ENCODE measurements around the gene INCENP.

Gene INCENP

GRCh38 chr11:62108971-62109404 is 14.8 kb upstream of the INCENP start:
- FAIRE-seq (no peak), DNase-seq (ENCODE audit: insufficient read length, low spot score) (no peak)
- no peak for TF ChIP-seq POLR2A (IDR thresholded peaks at IDR 0.05; ENCODE audit: low read depth, low read length)

GRCh38 chr11:62115085-62115694 is 8.6 kb upstream of the INCENP start:
- FAIRE-seq (no peak), DNase-seq (ENCODE audit: insufficient read length, low spot score) (no peak)
- TF ChIP-seq POLR2A (IDR thresholded peaks at IDR 0.05; ENCODE audit: low read depth, low read length), result no peak

- no peak for TF ChIP-seq POLR2A (IDR thresholded peaks at IDR 0.05; ENCODE audit: low read depth, low read length)
- no peak for DNase-seq (ENCODE audit: insufficient read length, low spot score)
- FAIRE-seq, result no peak
Observed at GRCh38 chr11:62116451-62116850, 7.4 kb upstream of the INCENP start.

GRCh38 chr11:62119569-62119968 is 4.2 kb upstream of the INCENP start:
- DNase-seq (ENCODE audit: insufficient read length, low spot score) (no peak), FAIRE-seq (no peak)
- no peak for TF ChIP-seq POLR2A (IDR thresholded peaks at IDR 0.05; ENCODE audit: low read depth, low read length)

- DNase-seq (ENCODE audit: insufficient read length, low spot score), result no peak
- no peak for FAIRE-seq
Observed at GRCh38 chr11:62120001-62120400, 3.8 kb upstream of the INCENP start.

GRCh38 chr11:62120431-62120830 is 3.4 kb upstream of the INCENP start:
- TF ChIP-seq POLR2A (IDR thresholded peaks at IDR 0.05; ENCODE audit: low read depth, low read length), result no peak
- DNase-seq (ENCODE audit: insufficient read length, low spot score) (no peak), FAIRE-seq (no peak)

More at GRCh38 chr11:62120001-62120400, 3.8 kb upstream of the INCENP start:
- no peak for TF ChIP-seq POLR2A (IDR thresholded peaks at IDR 0.05; ENCODE audit: low read depth, low read length)

GRCh38 chr11:62122076-62122475 is 1.7 kb upstream of the INCENP start:
- DNase-seq (ENCODE audit: insufficient read length, low spot score) (no peak), FAIRE-seq (no peak)
- no peak for TF ChIP-seq POLR2A (IDR thresholded peaks at IDR 0.05; ENCODE audit: low read depth, low read length)

GRCh38 chr11:62124186-62125113 is 639 bp downstream of the INCENP start:
- 0 out of 2 replicates have a peak, but pooled peaks have one; percentile 14 for TF ChIP-seq POLR2A (IDR thresholded peaks at IDR 0.05; ENCODE audit: low read depth, low read length)
- FAIRE-seq (no peak), DNase-seq (ENCODE audit: insufficient read length, low spot score) (peak; percentile 30)

- TF ChIP-seq POLR2A (IDR thresholded peaks at IDR 0.05; ENCODE audit: low read depth, low read length), result no peak
- FAIRE-seq, result no peak
- DNase-seq (ENCODE audit: insufficient read length, low spot score), result no peak
Observed at GRCh38 chr11:62125316-62125715, 1.5 kb downstream of the INCENP start.

- no peak for TF ChIP-seq POLR2A (IDR thresholded peaks at IDR 0.05; ENCODE audit: low read depth, low read length)
- FAIRE-seq (no peak), DNase-seq (ENCODE audit: insufficient read length, low spot score) (no peak)
Observed at GRCh38 chr11:62125881-62126280, 2.1 kb downstream of the INCENP start.

GRCh38 chr11:62127426-62127825 is 3.6 kb downstream of the INCENP start:
- DNase-seq (ENCODE audit: insufficient read length, low spot score), result no peak
- TF ChIP-seq POLR2A (IDR thresholded peaks at IDR 0.05; ENCODE audit: low read depth, low read length), result no peak
- no peak for FAIRE-seq

- TF ChIP-seq POLR2A (IDR thresholded peaks at IDR 0.05; ENCODE audit: low read depth, low read length), result no peak
- DNase-seq (ENCODE audit: insufficient read length, low spot score) (no peak), FAIRE-seq (no peak)
Observed at GRCh38 chr11:62127941-62128770, 4.3 kb downstream of the INCENP start.

GRCh38 chr11:62128835-62129234 is 5.0 kb downstream of the INCENP start:
- no peak for DNase-seq (ENCODE audit: insufficient read length, low spot score)
- no peak for TF ChIP-seq POLR2A (IDR thresholded peaks at IDR 0.05; ENCODE audit: low read depth, low read length)
- FAIRE-seq, result no peak

Data from H54 (cell line).